HG03521 (cell line): ENCODE measurements around the gene SEC11A.
"Not testable (repeated sequence)": the region's sequence is repeated elsewhere in the genome, so short reads cannot be mapped to it uniquely, and the experiment has no call there.

Experiments
- ATAC-seq: cut with Tn5 transposase; IDR thresholded peaks from one replicate; pipeline ENCODE4 v1.9.1; 2021; ENCODE audit warnings: mild to moderate bottlenecking, moderate library complexity; ENCODE audit not compliant: unreplicated experiment

SEC11A gene

GRCh38 chr15:84740691-84741090 lies 24.8 kb upstream of the SEC11A start:
- no peak for ATAC-seq

DNA sequence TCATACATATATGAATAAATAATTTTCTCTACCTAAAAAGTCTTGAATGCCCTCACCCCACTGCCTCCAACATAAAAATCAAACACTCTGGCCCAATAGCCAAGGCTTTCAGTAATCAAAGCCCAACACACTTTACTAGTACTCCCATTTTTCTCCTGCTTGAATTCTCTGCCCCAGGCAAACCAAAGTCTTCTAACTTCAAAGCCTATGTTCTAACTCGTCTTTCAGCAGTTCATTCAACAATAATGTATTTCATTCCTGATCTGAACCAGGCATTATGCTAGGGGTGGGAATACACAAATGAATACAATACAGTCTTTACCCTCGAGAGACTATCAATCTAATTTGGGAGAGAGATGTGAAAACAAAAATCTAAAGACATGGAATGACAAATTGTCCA lies 21.1 kb upstream of the SEC11A start:
- ATAC-seq: no peak

- ATAC-seq: peak; percentile 51
Observed at GRCh38 chr15:84736375-84736774, 20.4 kb upstream of the SEC11A start.

DNA sequence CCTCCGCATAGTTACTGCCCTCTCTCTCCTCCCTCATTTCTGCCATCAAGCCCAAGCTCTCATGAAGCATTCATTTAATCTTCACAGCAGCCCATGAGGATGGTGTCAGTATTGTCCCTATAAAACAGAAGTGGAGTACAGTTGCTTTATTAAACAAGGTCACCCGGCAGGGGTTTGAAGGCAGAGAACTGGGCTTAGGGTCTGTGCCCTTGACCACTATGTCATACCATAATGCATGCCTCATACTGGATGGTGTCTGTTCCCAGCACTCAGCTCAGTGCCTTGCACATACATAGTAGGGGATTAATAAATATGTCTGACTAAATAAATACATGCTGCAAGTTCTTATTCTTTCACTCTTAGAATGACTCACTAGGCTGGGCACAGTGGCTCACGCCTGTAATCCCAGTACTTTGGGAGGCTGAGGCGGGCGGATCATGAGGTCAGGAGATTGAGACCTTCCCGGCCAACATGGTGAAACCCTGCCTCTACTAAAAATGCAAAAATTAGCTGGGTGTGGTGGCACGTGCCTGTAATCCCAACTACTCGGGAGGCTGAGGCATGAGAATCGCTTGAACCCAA lies 19.6 kb upstream of the SEC11A start:
- ATAC-seq: peak; percentile 37

DNA sequence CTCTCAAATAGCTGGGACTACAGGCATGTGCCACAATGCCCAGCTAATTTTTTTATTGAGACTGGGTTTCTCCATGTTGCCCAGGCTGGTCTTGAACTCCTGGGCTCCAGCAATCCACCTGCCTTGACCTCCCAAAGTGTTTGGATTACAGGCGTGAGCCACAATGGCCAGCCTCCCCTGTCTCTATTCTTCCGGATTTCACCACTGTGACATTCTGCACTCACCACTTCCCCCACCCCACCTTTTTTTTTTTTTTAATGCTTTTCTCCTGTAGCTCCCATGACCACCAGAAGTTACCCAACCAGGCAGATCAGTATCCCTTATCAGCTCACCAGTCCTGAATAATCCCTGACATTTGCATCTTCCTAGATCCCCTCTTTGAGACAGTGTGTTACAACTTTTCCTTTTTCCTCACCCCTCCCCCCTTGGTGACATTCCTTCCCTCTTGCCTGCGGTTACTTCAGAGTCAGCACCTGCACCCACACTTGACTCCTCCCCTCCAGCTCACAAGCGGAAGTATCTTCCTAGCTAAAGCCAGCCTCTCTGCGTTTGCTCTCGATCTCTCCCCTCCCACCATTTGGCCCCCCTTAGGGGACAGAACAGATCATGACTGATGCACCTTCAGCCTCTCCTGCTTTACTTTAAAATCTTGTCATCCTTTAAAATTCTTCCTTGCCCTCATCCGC lies 19.0 kb upstream of the SEC11A start:
- peak; percentile 64 for ATAC-seq

- ATAC-seq: no peak
Observed at GRCh38 chr15:84731774-84732173, 15.8 kb upstream of the SEC11A start.

DNA sequence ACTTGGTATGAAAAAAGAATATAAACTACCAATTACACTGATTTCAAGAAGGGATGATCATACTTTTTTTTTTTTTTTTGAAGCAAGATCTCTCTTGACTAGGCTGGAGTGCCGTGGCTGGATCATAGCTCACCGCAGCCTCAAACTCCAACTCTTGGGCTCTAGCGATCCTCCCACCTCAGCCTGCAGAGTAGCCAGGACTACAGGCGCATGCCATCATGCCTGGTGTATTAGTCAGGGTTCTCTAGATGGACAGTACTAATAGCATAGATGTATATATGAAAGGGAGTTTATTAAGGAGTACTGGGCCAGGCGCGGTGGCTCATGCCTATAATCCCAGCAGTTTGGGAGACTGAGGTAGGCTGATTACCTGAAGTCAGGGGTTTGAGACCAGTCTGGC lies 11.5 kb upstream of the SEC11A start:
- ATAC-seq: no peak

- ATAC-seq: no peak
Observed at GRCh38 chr15:84725001-84725491, 9.1 kb upstream of the SEC11A start.

DNA sequence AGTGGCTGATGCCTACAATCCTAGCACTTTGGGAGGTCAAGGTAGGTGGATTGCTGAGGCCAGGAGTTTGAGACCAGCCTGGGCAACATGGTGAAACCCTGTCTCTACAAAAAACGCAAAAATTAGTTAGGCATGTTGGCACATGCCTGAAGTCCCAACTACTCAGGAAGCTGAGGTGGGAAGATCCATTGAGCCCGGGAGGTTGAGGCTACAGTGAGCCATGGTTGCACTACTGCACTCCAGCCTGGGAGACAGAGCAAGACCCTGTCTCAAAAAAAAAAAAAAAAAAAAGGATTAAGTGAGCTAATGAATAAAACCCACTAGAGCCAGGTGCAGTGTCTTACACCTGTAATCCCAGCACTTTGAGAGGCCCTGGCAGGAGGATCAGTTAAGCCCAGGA lies 6.7 kb upstream of the SEC11A start:
- ATAC-seq: no peak

GRCh38 chr15:84721371-84721770 lies 5.4 kb upstream of the SEC11A start:
- no peak for ATAC-seq

DNA sequence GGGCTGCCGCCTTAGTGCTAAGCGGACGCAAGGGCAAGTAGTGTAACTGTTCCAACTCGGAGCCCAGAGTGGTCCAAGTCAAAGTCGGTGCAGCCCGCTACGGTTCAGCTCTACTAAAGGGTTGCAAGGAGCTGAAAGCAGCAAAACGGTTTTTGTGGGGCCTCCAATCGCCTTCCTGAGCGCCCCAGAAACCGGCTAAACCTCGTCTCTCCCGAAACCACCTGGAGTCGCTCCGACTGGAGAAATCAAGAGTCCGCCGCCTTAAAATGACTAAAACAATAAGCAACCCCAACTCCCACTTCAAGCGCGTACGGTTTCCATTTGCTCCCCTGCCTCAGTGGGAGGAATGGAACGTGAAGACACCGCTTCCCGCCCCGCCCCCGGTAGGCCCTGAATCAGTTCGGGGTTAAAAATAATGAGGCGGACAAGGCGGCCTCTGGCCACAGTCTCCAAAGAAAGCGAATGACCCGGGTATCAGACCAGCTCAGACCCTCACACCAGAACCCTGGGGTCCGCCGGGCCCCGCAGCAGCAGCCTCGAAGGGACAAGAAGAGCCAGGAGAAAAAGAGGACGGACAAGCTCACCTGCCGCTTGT lies 401 bp downstream of the SEC11A start:
- ATAC-seq: no peak

- ATAC-seq: no peak
Observed at GRCh38 chr15:84714821-84715220, 1.1 kb downstream of the SEC11A start.

GRCh38 chr15:84714372-84714771 lies 1.6 kb downstream of the SEC11A start:
- no peak for ATAC-seq

GRCh38 chr15:84703808-84704207 lies 12.1 kb downstream of the SEC11A start:
- ATAC-seq: no peak

- no peak for ATAC-seq
Observed at GRCh38 chr15:84702961-84703482, 12.9 kb downstream of the SEC11A start.

DNA sequence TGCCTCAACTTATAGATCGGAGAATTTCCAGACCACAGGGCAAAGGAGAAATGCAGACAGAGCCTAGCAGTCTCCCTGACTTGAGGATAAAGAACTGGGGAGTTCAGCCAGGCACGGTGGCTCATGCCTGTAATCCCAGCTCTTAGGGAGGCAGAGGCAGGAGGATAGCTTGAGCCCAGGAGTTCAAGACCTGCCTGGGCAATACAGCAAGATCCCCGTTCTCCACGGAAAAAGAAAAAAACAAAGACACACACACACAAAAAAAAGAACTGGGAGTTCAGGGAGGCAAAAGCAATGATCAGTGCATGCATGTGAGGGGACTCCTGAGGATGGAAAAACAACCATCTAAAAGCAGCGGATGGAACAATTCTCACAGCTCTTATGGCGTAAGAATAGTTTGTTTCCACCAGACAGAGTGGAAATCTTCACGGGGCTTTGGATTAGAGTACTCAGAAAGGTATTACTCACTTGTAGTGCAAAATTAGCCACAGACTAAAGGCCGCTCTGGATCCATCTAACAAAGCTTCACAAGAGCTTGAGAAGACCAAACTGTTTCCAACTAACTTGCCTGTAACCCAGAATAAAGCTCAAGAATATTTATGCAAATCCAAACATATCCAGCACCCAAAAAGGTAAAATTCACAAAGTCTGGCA lies 16.3 kb downstream of the SEC11A start:
- ATAC-seq: no peak

GRCh38 chr15:84697236-84697990 lies 18.5 kb downstream of the SEC11A start:
- ATAC-seq: no peak

- no peak for ATAC-seq
Observed at GRCh38 chr15:84696757-84697156, 19.2 kb downstream of the SEC11A start.

DNA sequence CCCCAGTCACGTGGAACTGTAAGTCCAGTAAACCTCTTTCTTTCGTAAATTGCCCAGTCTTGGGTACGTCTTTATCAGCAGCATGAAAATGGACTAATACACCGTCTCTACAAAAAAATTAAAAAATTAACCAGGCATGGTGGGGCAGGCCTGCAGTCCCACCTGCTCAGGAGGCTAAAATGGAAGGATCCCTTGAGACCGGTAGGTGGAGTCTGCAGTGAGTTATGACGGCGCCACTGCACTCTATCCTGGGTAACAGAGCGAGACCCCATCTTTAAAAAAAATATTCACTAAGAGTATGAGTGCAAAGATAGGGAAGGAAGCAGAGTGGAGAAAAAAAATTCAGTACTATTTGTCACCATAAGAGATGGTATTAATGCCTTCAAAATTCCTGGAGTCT lies 25.6 kb downstream of the SEC11A start:
- no peak for ATAC-seq

DNA sequence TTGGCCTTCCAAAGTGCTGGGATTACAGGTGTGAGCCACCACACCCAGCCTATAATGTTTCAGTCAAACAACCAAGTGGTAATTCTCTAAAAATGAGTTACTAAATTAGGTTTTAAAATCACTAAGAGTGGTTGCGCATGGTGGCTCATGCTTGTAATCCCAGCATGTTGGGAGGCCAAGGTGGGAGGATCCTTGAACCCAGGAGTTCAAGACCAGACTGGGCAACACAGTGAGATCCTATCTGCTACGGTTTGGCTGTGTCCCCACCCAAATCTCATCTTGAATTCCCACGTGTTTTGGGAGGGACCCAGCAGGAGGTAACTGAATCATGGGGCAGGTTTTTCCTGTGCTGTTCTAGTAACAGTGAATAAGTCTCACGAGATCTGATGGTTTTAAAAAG lies 26.1 kb downstream of the SEC11A start:
- ATAC-seq: no peak

DNA sequence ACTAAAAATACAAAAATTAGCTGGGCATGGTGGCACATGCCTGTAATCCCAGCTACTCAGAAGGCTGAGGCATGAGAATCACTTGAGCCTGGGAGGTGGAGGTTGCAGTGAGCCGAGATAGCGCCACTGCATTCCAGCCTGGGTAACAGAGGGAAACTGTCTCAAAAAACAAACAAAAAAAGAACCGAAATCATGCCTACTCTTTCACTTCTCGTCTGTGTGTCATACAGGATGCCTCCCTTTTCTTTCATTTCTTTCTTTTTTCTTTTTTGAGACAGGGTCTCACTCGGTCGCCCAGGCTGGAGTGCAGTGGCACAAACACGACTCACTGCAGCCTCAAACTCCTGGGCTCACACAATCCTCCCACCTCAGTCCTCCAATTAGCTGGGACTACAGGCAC lies 29.5 kb downstream of the SEC11A start:
- not testable (repeated sequence) for ATAC-seq
